Activated CD8-positive, alpha-beta T cell treated with anti-CD3 and anti-CD28 coated beads for 36 hours (primary cell): Measurements from ENCODE around the gene EYS. TPM values are rescaled to one million over a fixed set of nuclear protein-coding genes. Genes with fewer than 3 reads are reported as not detected.

ENCODE experiments used
- ATAC-seq: fragments of 200-7000 bp; cut with Tn5 transposase; one replicate; pipeline ENCODE4 v1.10.0; 2021; ENCODE audit warnings: mild to moderate bottlenecking, moderate library complexity
- CTCF ChIA-PET: fragments of 350-600 bp; sonication (Branson Sonifier 250); formaldehyde crosslinking; loops from one replicate; lab custom pipeline; 2021; ENCODE audit warnings: antibody characterized with exemption; lab: Charles Lee
- POLR2A ChIA-PET: fragments of 350-600 bp; sonication (Branson Sonifier 250); formaldehyde crosslinking; loops from one replicate; lab custom pipeline; 2021; ENCODE audit warnings: antibody characterized with exemption; lab: Charles Lee
- DNase-seq: peaks from one replicate; pipeline ENCODE4 v3.0.0-alpha.2; 2020
- H3K27ac Mint-ChIP-seq: one replicate; pipeline ENCODE4 v1.8.0; 2021; ENCODE audit warnings: mild to moderate bottlenecking, mixed read lengths
- H3K27me3 Mint-ChIP-seq: one replicate; pipeline ENCODE4 v1.8.0; 2021; ENCODE audit warnings: mixed read lengths
- H3K36me3 Mint-ChIP-seq: one replicate; pipeline ENCODE4 v1.8.0; 2021; ENCODE audit warnings: low read depth, mixed read lengths
- H3K4me1 Mint-ChIP-seq: one replicate; pipeline ENCODE4 v1.8.0; 2021; ENCODE audit warnings: low read depth, mixed read lengths
- H3K4me3 Mint-ChIP-seq: one replicate; pipeline ENCODE4 v1.8.0; 2021; ENCODE audit warnings: mild to moderate bottlenecking, moderate library complexity, mixed read lengths
- H3K9me3 Mint-ChIP-seq: one replicate; pipeline ENCODE4 v1.8.0; 2021; ENCODE audit warnings: mixed read lengths
- intact Hi-C: fragments of 100-400 bp; cut with micrococcal nuclease; formaldehyde crosslinking; loops from one replicate; pipeline ENCODE4 v1.10.0; 2022
- total RNA-seq, 2 experiments: library from RNA; stranded (reverse); gene quantifications; one replicate each; pipeline ENCODE4 v1.2.3, GENCODE V29; 2021
- TF ChIP-seq, protein P1 (sequence below): fragments of 200-600 bp; IDR thresholded peaks from one replicate; pipeline ENCODE4 v1.8.0; 2022; ENCODE audit warnings: antibody characterized with exemption, mild to moderate bottlenecking

EYS gene
- total RNA-seq, 2 experiments from 2014 or later = not detected

DNA sequence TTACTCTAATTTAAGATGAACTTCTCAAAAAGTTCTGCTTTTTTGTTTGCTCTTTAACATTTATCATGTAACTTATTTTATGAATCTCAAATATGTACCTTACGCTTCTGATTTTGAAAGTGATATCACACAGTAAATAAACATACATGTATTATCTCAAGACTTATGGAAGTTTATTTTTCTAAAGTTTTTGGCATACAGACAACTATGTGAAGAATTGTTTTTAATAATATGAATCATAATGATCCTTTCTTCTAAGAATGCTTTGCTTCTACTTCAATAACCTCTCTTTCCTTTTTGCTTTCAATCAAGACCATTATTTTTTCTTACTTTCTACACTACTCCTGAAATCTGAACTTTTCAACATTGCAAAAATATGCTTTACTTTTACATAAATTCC is 816.4 kb downstream of the EYS start:
- POLR2A ChIA-PET = no interaction called here
- H3K4me3 Mint-ChIP-seq = no peak overlapping the region
- no peaks in the 10 kb centered on the region for H3K36me3 Mint-ChIP-seq
- H3K27me3 Mint-ChIP-seq = no peaks in the 10 kb centered on the region
- intact Hi-C loops = no loop called here
- no peaks in the 10 kb centered on the region for H3K4me1 Mint-ChIP-seq
- no peak overlapping the region for H3K27ac Mint-ChIP-seq
- DNase-seq (no peak), ATAC-seq (no peak)
- peaks cover 4% of the 10 kb centered on the region for H3K9me3 Mint-ChIP-seq
- CTCF ChIA-PET = no interaction called here
- TF ChIP-seq, protein P1, sequence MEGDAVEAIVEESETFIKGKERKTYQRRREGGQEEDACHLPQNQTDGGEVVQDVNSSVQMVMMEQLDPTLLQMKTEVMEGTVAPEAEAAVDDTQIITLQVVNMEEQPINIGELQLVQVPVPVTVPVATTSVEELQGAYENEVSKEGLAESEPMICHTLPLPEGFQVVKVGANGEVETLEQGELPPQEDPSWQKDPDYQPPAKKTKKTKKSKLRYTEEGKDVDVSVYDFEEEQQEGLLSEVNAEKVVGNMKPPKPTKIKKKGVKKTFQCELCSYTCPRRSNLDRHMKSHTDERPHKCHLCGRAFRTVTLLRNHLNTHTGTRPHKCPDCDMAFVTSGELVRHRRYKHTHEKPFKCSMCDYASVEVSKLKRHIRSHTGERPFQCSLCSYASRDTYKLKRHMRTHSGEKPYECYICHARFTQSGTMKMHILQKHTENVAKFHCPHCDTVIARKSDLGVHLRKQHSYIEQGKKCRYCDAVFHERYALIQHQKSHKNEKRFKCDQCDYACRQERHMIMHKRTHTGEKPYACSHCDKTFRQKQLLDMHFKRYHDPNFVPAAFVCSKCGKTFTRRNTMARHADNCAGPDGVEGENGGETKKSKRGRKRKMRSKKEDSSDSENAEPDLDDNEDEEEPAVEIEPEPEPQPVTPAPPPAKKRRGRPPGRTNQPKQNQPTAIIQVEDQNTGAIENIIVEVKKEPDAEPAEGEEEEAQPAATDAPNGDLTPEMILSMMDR = no peak

DNA sequence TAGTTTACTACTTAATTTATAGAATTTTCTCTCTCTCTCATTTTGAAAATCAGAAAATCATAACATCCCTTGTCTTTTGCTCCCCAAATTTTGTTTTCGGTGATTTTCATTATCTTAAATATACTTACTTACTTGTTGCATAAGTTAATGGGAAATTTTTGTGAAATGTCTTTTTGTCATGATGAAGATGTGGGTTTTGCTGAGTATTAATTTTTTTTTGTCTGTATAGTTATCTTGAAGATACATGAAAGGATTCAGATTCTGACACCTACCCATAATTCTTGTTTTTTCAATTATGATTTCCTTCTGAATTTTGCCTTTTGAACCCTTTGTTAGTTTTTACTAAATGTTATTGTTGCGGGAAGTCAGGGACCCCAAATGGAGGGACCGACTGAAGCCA is 817.9 kb downstream of the EYS start:
- DNase-seq (no peak), ATAC-seq (no peak)
- ChIA-PET POLR2A (no interaction called here), CTCF (no interaction called here)
- H3K27me3 Mint-ChIP-seq = no peaks in the 10 kb centered on the region
- H3K27ac Mint-ChIP-seq = no peak overlapping the region
- H3K36me3 Mint-ChIP-seq = no peaks in the 10 kb centered on the region
- H3K4me3 Mint-ChIP-seq = no peak overlapping the region
- peaks cover 8% of the 10 kb centered on the region for H3K9me3 Mint-ChIP-seq
- H3K4me1 Mint-ChIP-seq = no peaks in the 10 kb centered on the region
- TF ChIP-seq, protein P1 = no peak
- intact Hi-C loops = no loop called here

DNA sequence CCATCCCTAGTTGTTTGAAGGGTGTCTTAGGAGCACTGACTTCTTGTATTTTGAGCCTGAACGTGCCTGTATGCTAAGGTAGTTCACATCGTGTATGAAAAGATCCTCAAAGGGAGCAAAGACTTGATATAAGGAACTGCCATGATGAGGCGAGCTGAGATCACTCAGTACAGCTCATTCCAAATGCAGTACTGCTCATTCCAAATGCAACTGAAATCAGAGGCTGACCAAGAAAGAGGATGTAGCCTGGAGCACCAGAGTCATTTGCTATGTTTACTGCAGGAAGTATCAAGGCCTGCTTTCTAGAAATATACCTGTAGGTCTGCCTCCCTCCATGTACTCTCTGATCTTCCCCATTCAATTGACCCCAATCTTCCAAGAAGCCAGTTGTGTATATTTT is 832.2 kb downstream of the EYS start:
- no peak for ATAC-seq
- intact Hi-C loops = no loop called here
- ChIA-PET POLR2A (no interaction called here), CTCF (no interaction called here)
- no peaks in the 10 kb centered on the region for H3K36me3 Mint-ChIP-seq
- no peaks in the 10 kb centered on the region for H3K4me1 Mint-ChIP-seq
- no peak overlapping the region for H3K27ac Mint-ChIP-seq
- no peak overlapping the region for H3K4me3 Mint-ChIP-seq
- no peak for DNase-seq
- TF ChIP-seq, protein P1 = no peak
- H3K9me3 Mint-ChIP-seq = peaks cover 17% of the 10 kb centered on the region
- H3K27me3 Mint-ChIP-seq = no peaks in the 10 kb centered on the region

DNA sequence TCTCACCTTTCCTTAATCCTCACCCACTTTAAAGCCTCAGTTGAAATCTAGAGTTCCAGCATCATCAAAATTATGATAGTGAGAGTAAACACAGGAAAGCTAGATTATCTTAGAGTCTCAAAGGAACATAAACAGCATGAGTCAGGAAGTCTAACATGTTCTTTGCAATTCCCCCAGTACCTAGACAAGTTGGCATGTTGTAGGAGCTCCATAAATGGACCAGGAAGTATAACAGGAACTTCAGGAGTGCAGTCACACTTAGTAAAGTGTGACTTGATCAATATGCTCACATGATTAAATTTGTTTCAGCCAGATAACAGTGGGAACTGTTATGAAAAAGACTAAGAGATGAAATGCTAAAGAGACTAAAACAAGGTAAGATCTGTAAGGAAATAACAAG is 834.4 kb downstream of the EYS start:
- TF ChIP-seq, protein P1 = no peak
- Mint-ChIP-seq H3K27ac (no peak overlapping the region), H3K4me1 (no peaks in the 10 kb centered on the region), H3K27me3 (no peaks in the 10 kb centered on the region), H3K36me3 (no peaks in the 10 kb centered on the region), H3K9me3 (peaks cover 19% of the 10 kb centered on the region), H3K4me3 (no peak overlapping the region)
- intact Hi-C loops = no loop called here
- ChIA-PET POLR2A (no interaction called here), CTCF (no interaction called here)
- ATAC-seq = no peak
- DNase-seq = no peak

DNA sequence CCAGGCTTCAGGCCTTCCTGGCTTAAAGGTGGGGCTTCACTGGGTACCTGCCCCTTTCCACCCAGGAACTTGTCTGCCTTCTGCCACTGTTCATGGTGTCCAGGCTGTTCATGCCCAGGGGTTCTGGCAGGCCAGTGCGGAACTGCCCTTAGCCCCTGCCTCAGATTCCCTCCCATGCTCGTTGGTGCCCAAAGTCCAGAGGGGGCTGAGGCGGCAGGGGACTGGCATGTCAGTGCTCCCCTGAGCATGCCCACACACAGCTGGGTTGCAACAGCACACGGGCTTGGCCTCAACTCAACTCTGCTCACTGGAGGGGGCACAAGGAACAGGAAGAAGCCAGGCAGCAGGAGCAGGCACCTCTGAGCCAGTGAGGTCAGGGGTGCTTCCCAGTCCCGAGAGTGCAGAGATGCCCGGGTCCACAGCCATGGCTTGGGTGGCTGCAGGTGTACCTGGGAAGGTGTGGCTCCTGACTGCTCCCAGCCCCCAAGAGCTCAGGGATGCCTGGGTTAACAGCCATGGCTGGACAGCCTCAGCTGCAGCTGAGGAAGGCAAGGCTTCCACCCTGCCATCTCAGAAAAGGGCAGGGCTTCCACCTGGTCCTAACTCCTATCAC is 845.9 kb downstream of the EYS start:
- Mint-ChIP-seq H3K27me3 (no peaks in the 10 kb centered on the region), H3K27ac (no peak overlapping the region), H3K9me3 (peaks cover 7% of the 10 kb centered on the region), H3K36me3 (no peaks in the 10 kb centered on the region), H3K4me3 (no peak overlapping the region), H3K4me1 (no peaks in the 10 kb centered on the region)
- intact Hi-C loops = no loop called here
- POLR2A ChIA-PET = interaction anchor here (0.9 kb wide), 1 partner anchor 8 kb away, joined by 3 read pairs; no protein-coding TSS in a partner anchor
- ATAC-seq = no peak
- no peak for DNase-seq
- TF ChIP-seq, protein P1 = no peak
- CTCF ChIA-PET = no interaction called here
